Amygdala (tissue), 56 donors: ENCODE data around the gene TLE5.
A peak's percentile ranks its signal among the peaks of the same experiment; 100 is the strongest.
"Not testable (repeated sequence)": the region's sequence is repeated elsewhere in the genome, so short reads cannot be mapped to it uniquely, and the experiment has no call there.

ENCODE experiments used
- DNase-seq, 56 donors: peaks; one replicate each; lab custom pipeline; 2025; lab: John Stamatoyannopoulos, UW

The TLE5 gene

DNA sequence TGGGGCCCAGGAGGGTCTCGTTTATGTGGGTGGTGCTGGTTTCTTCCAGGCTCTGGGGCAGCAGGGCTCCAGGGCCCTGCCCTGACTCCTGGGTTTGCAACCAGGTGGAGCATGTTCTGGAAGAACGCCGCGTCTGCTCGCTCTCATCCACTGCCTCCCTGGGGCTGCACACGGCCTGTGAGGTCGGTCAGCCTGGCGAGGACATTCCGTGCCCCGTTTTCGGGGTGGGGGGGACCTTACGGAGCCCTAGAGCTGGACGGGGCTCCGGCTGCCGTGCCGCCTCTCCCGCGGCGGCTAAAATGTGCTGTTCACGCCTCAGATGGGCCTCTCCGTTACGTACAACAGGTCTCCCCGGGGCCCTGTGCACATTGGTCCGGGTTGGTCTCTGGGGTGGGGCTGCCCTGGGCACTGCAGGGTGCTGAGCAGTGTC, 35.2 kb upstream of the TLE5 start:
- no peak for DNase-seq

DNA sequence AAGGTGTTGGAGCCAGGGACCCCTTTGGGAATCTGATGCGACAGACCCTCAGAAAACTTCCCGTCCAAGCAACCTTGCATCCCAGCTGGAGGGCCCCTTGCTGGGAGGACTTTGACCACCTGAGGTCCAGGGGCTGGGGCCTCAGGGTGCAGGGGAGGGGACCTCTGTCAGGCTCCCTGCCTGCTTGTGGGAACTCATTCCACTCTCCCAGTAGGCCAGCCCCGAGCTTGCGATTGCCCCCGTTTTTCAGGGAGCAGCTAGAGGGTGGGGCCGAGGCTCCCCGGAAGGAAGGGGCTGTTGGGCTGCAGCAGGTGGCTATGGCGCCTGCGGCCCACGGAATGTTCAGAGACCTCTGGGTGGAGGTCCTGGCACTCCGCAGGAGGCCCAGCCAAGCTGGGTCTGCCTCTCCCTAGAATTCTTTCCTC, 34.6 kb upstream of the TLE5 start:
- no peak for DNase-seq

DNA sequence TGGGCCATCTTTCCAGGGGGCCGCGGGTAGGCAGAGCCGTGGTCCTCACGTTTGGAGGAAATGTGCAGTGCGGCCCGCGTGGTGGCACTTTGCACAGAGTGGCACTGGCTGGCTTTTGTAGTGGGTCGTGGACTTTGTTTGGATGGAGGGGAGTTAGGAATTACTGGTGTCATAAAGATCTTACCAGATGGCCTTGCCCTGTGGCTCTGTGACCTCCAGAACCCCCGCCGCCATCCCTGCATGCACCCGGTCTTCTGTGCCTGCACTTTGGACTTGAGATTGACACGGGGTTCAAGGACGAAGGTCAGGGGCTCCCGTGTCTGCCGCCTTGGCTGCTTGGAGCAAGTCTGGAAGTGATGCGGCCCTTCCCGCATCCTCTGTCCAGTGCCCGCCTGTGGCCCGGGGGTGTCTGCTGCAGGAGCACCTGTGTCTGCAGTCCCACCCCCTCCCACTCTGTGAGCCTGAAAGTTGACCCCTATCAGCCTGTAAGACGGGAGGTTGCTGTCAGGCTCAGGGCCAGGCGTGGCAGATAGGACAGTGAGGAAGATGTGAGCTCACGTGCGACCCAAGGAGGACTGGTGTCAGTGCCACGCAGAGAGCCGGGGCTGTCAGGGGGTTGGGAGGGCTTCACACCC, 34.1 kb upstream of the TLE5 start:
- DNase-seq: no peak

DNA sequence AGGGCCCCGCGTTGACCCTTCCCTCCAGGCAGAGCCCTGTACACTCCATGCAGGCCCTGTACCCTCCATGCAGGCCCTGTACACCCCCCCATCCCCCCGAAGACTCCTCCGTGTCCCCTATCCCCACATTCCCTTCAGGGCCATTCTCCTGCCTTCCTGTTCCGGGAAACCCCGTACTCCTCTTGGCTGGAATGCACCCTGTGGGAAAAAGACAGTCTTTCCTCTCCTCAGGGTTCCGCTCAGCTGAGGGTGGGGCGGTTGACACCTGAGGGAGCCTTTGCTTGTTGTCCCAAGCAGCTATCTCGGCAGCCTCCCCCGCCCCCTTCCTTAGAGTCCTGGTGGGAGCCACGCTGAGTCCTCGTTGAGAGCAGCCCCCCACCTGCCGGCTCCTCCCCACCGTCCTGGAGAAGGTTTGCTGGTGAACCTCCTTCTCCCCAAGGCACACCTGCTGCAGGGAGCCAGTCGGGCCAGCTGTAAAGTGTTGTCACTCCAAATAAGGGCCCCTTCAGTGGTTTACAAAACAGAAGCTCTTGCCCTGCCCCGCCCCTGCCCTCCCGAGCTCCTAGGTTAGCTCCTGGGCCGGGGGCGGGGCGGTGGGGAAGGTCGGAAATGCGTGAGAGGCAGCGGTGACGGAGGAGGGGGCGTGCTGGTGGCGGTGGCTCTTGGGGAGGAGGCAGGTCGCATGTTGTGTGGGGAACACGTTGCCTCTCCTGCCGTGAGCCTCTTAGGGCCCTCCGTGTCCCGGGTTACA, 33.3 kb upstream of the TLE5 start:
- DNase-seq: no peak

DNA sequence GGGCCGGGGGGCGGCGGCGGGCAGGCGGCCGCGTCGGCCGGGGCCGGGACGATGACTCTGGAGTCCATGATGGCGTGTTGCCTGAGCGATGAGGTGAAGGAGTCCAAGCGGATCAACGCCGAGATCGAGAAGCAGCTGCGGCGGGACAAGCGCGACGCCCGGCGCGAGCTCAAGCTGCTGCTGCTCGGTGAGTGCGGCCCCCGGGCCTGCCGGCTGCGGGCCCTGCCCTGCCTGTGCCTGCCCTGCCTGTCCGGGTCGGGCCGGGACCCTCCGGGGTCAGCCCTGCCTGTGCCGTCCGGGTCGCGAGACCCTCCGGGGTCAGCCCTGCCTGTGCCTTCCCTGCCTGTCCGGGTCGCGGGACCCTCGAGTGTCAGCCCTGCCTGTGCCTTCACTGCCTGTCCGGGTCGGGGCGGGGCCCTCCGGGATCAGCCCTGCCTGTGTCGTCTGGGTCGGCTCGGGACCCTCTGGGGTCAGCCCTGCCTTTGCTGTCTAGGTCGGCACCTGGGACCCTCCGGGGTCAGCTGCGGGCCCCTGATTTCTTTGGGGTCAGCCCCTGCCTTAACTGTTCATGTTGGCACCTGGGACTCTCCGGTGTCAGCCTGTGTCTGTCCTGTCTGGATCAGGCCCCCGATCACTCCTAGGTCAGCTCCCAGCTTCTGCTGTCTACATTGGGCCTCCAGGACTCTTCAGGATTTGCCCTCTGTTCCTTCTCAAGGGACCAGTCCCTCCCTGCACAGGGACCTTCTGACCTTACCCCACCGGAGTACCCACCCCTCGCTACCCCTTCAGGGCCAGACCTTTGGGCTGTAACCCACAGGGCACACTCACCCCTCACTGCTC, 32.5 kb upstream of the TLE5 start:
- peak in 1 of 56 donors; percentile 19 for DNase-seq

DNA sequence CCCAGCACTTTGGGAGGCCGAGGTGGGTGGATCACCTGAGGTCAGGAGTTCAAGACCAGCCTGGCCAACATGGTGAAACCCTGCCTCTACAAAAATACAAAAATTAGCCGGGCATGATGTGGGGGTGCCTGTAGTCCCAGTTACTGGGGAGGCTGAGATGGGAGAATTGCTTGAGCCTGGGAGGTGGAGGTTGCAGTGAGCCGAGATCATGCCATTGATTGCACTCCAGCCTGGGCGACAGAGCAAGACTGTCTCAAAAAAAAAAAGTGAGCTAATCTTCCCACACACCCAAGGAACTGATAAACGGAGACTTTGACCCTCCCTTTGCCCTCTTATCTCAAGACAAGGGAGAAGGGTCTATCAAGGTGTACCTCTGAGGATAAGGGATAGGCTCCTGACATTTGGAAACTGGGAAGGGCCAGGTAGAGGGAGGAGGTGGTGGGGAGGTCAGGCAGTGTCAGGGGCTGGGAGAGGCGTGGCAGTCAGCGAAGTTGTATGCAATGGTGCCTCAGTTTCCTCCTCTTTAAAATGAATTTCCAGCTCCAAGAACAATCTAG, 27.1 kb upstream of the TLE5 start:
- DNase-seq: not testable (repeated sequence)

DNA sequence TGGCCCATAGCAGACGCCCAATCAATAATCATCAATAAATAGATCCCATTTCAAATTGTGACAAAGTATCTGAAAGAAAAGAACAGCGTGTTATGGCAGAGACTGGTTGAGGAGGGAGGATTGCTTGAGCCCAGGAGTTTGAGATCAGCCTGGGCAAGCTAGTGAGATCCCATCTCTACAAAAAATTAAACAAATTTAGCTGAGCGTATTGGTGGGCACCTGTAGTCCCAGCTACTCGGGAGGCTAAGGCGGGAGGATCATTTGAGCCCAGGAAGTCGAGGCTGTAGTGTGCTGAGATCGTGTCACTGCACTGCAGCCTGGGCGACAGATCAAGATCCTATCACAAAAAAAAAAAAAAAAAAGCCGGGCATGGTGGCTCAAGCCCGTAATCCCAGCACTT, 25.5 kb upstream of the TLE5 start:
- no peak for DNase-seq

DNA sequence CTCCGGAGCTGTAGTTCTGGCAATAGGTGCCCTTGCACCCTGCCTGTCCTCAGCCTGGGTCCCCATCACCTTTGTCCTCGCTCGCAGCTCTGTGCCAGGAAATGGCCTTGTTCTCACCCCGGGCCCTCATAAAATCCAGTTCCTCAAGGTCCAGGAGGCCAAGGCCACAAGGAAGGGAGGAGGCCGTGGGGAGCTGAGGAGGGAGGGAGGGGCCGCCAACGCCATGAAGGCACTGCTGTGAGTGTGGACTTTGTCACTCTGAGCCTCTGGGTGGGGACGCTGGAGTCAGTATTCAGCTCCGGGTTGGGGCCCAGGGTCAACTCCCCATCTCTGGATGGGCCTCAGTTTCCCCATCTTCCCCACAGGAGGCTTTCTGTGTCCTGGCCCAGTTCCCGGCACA, 22.6 kb upstream of the TLE5 start:
- DNase-seq: no peak

DNA sequence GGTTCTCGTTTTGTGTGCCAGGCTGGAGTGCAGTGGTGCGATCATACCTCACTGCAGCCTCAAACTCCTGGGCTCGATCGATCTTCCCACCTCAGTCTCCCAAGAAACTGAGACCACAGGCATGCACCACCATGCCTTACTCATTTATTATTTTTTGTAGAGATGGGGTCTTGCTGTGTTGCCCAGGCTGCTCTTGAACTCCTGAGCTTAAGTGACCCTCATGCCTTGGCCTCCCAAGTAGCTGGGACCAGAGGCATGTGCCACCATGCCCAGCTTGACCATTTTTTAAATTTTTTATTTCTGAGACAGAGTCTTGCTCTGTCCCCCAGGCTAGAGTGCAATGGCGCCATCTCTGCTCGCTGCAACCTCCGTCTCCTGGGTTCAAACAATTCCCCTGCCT, 21.7 kb upstream of the TLE5 start:
- DNase-seq: no peak

DNA sequence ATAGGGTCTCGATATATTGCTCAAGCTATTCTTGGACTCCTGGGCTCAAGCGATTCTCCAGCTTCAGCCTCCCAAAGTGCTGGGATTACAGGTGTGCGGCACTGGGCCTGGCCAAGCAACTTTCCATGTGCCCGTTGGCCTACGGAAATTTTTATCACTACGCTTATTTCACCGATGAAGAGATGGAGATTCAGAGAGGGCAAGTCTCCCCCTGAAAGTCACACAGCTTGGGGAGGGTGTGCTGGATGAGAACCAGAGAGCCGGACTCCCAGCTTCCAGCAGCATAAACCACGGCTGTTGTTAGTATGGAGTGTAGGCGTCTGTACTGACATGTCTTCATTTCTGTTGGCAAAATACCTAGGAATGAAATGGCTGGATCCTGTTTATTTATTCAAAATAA, 20.0 kb upstream of the TLE5 start:
- no peak for DNase-seq

DNA sequence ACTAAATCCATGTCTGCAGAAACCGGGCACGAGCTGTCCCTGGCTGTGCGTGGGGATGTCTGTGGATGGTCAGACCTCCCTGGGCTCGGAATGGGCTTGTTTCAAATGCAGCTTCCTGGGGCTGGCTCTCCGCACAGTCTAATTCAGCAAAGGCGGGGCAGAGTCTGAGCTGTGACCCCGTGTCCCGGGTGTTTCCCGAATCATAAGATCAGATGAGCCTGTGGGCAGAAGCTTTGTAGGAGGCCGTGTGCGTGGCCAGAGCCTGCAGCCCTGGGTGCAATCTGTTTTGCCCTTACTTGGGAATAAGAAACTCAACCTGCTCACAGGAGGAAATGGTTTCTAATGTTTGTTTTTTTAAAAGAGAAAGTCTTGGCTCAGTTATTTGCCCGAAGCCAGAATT, 18.0 kb upstream of the TLE5 start:
- no peak for DNase-seq

DNA sequence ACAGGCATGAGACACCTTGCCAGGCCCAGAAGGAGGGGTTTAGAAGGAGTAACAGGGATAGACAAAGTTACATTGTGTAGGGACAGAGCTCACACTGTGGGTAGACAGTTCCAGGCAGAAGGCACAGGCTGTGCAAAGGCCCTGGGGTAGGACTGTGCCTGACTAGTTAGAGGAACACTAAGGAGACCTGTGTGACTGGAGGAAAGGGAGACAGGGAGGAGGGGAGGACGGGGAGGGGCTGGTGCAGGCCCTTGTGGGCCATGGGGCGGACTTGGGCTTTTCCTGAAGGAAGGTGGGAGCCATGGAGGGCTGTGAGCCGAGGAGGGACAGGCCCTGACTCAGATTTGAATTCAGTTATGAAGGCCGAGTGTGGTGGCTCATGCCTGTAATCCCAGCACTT, 17.3 kb upstream of the TLE5 start:
- DNase-seq: no peak

DNA sequence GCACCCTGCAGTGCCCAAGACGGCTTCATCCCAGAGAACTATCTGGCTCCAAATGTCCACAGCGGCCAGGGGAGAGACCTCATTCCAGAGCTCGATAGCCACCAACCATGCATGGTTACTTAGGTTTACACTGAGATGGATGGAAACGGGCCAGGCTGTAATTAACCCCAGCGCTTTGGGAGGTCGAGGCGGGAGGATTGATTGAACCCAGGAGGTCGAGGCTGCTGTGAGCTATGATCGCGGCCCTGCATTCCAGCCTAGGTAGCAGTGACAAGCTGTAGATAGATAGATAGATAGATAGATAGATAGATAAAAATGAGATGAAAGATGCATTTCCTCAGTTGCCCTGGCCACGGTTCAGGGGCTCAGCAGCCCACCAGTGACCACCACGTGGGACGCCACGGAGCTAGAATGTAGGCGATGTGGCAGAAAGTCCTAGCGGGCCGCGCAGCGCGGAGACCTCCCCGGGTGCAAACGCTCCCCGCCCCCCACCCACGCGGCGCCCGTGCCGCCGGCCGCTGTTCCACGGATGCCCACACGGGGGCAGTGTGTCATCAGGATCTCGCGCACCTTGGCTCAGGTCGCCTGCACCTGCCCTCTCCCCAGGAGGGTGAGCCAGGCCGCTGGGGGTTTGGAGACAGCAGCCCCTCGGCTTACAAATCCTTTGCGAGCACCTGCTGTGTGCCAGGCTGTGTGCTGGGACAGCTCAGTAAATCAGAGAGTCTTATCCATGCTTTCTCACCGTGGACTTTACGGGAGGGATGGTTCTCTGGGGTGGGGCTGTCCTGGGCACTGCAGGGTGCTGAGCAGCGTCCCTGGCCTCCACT, 13.5 kb upstream of the TLE5 start:
- peak in 20 of 56 donors; percentile 3 to 65 (median 22) for DNase-seq

DNA sequence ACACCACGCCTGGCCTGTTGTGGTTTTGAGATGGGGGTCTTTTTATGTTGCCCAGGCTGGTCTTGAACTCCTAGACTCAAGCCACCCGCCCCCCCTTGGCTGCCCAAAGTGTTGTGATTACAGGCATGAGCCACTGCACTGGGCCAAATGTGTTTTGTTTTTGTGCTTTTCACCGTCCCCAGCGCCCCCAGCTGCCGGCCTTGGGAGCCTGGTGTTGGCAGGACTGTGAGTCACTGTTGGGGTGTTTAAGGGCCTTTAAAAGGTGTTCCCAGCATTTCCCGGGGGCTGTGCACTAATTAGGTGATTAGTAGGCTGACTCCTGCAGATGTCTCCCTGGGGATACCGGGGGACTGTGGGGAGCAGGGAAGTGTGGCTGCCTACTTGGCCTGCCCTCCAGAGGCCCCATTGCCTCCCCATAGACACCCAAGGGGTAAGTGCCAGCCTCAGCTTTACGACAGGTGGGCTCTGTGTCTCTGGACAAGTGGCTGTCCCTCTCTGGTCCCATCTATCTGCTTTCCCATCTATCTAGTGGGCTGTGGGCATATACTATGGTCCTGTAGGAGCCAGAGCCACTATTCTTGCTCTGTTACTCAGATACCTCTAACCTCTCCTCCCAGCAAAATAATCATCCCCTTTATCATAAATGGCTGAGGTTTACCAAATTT, 11.8 kb upstream of the TLE5 start:
- DNase-seq: no peak

DNA sequence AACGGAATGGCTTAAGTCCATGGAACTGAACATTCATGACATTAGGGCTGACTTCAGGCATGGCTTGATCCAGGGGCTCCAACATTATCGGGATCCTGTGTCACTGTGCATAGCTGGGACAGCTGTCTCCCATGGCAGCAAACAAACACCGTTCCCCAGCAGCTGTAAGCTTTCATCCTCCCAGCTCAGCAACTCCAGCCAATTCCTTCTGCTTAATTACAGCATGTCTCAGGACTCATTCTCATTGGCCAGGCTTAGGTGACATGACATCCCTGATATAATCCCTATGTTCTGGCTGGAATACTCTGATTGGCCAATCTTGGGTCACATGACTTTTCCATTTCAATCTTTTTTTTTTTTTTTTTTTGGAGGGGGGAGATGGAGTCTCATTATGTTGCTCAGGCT, 10.9 kb upstream of the TLE5 start:
- no peak for DNase-seq

DNA sequence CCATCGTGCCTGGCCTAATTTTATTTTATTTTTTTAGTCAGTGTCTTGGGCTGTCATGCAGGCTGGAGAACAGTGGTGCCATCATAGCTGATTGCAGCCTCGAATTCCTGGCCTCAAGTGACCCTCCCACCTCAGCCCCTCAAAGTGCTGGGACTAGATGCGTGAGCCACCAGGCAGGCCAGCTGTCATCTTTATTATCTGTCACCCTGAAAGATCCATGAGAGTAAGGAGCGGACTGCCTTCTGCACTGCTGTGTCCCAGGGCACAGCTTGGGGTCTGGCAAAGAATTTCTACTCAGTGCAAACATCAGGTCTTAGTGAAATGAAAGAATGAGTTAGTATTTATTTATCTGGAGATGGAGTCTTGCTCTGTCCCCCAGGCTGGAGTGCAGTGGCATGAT, 9.5 kb upstream of the TLE5 start:
- no peak for DNase-seq

DNA sequence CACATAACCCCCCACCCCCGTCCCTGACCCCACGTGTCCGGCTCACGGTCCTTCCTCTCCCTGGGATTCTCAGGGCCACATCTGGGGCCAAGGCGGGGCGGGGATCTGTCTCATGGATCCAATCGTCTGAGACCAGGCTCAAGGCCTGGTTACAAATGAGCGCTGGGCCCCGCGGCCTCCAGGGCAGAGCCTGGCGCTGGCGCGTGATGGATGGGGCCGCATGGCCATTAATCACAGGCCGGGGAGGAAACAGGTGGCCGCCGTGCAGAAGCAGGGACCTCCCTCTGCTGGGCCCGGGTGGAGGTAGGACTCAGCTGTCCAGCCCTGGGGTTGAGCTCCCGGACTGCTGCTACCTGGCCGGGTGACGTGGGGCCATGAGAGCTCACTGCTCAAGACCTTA, 5.8 kb upstream of the TLE5 start:
- no peak for DNase-seq

DNA sequence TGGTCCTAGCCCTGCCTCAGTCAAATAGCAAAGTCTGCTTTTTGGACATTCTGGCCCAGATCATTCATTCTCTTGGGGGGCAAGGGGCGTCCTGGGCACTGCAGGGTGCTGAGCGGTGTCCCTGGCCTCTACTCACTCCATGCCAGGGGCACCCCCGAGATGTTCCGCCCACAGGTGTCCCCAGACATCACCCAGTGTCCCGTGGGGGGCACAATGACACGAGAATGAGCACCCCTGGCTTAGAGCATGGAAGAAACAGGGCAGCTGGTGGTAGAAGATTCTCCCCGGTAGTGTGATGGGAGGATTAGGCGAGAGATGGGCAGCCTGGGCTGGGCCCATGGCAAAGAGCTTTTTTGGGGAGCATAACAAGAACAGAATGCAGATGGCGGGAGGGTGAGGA, 5.3 kb upstream of the TLE5 start:
- no peak for DNase-seq

DNA sequence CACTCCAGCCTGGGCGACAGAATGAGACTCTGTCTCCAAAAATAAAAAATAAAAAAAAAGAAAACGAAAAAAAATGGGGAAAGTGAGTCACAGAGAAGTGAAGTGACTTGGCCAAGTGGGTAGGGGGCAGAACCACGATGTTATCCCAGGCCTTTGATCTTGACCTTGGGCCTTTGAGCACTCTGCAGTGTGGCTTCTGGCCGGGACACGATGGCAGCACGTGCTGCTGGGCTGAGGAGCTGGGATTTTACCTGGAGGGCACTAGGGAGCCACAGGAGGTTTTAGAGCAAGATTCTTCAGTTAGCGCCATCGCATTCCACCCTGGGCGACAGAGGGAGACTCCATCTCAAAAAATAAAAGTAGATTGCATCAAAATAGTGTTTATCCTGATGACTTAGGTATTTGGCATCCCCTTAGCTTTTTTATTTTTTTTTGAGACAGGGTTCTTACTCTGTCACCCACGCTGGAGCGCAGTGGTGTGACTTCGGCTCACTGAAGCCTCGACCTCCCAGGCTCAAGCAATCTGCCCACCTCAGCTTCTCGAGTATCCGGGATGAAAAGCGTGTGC, 4.3 kb upstream of the TLE5 start:
- no peak for DNase-seq
